HG02571 (cell line): ENCODE results near the gene ABCA10.
"Not testable (repeated sequence)": the region's sequence is repeated elsewhere in the genome, so short reads cannot be mapped to it uniquely, and the experiment has no call there.

Source experiments
- ATAC-seq: cut with Tn5 transposase; IDR thresholded peaks from one replicate; pipeline ENCODE4 v1.9.1; 2021; ENCODE audit warnings: mild to moderate bottlenecking, moderate library complexity; ENCODE audit not compliant: unreplicated experiment

The ABCA10 gene, protein sequence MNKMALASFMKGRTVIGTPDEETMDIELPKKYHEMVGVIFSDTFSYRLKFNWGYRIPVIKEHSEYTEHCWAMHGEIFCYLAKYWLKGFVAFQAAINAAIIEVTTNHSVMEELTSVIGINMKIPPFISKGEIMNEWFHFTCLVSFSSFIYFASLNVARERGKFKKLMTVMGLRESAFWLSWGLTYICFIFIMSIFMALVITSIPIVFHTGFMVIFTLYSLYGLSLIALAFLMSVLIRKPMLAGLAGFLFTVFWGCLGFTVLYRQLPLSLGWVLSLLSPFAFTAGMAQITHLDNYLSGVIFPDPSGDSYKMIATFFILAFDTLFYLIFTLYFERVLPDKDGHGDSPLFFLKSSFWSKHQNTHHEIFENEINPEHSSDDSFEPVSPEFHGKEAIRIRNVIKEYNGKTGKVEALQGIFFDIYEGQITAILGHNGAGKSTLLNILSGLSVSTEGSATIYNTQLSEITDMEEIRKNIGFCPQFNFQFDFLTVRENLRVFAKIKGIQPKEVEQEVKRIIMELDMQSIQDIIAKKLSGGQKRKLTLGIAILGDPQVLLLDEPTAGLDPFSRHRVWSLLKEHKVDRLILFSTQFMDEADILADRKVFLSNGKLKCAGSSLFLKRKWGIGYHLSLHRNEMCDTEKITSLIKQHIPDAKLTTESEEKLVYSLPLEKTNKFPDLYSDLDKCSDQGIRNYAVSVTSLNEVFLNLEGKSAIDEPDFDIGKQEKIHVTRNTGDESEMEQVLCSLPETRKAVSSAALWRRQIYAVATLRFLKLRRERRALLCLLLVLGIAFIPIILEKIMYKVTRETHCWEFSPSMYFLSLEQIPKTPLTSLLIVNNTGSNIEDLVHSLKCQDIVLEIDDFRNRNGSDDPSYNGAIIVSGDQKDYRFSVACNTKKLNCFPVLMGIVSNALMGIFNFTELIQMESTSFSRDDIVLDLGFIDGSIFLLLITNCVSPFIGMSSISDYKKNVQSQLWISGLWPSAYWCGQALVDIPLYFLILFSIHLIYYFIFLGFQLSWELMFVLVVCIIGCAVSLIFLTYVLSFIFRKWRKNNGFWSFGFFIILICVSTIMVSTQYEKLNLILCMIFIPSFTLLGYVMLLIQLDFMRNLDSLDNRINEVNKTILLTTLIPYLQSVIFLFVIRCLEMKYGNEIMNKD (N-terminal part only)

DNA sequence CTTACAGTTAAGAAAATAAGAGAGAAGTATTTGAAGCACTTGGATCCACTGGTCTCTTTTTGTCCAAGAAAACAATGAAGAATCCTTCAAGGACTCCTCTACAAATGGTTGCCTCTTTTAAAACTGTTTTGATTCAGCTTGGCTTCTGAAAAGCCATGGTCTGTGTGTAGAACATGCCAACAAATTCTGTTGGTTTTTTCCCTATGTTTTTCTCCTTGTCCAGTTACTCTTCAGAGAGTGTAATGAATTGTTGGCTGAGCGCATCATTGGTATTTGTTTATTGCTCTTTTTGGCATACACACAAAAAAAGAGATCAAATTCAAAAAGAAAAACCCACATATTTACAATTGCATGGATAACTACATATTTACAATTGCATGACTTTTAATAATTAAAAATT, at the start of gene ABCA10:
ABCA10 (minus strand) TSS at position 249 of the 400 bp plus-strand sequence. CDS start 3,466 bp downstream, outside the sequence.
- ATAC-seq, result no peak

DNA sequence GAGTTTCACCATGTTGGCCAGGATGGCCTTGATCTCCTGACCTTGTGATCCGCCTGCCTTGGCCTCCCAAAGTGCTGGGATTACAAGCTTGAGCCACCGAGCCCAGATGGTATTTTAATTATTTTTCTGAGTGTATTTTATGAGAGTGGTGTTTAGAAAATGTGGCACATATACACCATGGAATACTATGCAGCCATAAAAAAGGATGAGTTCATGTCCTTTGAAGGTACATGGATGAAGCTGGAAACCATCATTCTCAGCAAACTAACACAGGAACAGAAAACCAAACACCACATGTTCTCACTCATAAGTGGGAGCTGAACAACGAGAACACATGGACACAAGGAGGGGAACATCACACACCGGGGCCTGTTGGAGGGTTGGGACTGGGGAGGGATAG, 47.7 kb upstream of the ABCA10 start:
- ATAC-seq, result not testable (repeated sequence)

DNA sequence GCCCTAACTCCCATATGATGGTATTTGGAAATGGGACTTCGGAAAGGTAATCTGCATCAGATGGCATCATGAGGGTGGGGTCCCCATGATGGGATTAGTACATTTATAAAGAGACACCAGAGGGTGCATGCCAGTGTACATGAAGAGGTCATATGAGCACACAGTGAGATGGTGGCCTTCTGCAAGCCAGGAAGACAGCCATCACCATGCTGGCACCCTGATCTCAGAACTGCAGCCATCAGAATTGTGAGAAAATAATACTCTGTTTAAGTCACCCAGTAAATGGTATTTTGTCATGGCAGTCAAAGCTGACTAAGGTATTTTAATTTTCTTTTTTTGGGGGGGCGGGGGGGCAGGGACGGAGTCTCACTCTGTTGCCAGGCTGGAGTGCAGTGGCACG, 47.1 kb upstream of the ABCA10 start:
- no peak for ATAC-seq

DNA sequence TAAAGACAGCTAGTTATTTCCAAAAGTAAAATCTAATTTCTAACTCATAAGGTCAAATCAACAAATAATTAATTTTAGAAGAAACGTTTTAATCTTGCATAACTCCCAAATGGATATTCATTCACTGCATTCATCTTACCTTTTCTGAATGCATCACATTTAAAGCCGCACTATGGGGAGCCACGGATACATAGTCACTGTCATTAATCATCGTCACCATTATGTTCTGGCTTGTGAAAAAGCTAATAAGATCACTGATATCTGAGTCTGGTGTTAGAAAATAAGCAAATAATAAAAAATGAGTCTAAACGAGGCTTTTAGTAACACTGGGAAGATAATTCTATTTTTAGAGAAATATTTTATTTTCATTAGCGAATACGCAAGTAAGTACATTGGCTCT, 42.4 kb upstream of the ABCA10 start:
- no peak for ATAC-seq

DNA sequence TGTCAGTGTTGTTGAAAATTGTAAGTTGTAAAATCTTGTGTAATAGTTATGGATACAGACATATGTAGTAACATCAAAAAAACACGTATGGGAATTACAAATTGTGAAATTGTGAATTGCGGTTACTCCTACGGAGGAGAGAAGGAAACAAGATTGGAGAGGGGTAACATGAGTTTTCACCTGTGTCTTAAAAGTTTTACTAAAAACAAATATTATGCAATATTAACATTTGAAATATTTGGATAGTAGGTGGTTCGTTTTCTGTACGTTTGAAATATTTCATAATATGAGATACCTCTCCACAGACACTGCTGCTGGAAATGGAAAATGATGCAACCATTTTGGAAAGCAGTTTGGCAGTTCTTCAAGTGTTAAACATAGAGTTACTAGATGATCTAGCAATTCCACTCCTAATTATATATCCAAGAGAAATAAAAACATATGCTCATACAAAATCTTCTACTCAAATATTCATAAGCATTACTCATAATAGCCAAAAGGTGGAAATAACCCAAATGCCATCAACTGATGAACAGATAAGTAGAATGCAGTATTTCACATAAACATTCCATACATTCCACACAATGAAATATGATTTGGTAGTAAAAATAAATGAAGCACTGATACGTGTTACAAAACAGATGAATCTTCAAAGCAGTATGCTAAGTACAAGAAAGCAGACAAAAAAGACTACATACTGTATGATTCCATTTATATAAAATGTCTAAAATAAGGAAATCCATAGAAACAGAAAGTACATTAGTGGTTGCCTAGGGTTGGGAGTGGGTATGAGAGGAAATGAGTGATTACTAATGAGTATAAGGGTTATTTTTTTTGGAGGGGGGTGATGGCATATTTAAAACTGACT, 40.7 kb upstream of the ABCA10 start:
- no peak for ATAC-seq

DNA sequence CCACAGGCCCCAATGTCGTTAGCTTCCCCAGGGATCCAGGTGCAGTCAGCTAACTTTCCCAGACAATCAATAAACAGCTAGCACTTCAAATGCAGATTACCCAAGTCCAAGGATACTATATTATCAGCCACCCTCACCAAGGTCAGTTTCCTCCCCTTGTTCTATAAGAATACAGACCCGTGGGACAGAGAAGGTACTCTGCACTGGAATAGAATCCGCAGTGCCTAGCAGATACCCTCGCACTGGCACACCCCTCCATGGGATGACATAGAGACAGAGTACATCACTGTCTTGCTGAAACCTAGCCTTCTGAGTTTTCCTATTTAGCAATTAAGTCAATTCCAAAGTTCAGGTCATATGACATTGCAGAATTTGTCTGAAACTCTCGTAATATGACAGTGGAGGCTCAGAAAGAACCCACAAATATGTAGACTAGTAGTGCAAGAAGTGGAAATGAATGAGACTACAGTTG, 40.0 kb upstream of the ABCA10 start:
- ATAC-seq, result no peak

DNA sequence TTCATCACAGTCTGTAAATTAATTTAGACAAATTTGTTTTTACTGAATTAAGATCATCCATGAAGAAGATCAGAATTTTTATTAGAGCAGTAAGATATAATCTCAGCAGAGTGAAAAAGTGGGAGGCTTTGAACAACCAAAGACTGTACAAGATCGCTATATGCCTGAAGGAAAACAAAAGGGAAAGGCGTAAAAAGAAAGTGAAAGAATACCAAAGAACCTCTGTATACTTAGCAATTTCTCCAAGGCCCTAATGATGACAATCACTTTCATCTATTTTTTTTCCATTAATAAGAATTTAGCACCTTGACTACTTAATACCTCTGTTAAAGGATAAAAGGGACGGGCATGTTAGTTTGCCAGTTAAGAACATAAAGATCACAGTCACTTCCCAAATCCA, 38.6 kb upstream of the ABCA10 start:
- no peak for ATAC-seq

DNA sequence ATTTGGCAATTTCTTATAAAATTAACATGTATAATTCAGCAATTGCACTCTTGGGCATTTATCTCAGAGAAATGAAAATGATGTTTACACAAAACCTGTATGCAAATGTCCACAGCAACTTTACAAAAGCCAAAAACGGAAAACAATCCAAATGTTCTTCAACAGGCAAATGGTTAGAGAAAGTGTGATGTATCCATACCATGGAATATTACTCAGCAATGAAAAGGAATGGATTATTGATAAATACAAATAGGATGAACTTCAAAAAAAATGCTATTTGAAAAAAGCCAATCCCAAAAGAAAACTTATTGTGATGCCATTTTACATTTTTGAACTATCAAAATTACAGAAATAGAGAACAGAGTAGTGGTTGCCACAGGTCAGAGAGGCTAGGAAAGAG, 37.2 kb upstream of the ABCA10 start:
- ATAC-seq, result no peak

DNA sequence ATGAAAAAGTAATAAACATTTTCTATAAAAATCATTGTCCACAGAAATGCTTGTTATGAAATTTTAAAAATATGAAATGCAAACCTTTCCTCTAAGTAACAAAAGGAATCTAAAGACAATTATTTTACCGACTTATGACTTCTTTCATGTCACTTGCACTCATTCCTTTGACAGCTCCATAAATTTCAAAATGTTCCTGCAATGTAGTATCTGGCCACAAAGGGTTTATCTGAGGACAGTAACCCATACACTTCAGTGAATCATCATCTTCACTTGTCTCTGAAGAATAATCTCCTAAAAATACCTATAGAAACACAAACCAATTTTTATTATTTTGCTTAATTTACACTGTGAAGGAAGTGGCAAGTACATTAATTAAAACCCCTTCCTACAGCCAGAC, 25.6 kb upstream of the ABCA10 start:
- no peak for ATAC-seq

DNA sequence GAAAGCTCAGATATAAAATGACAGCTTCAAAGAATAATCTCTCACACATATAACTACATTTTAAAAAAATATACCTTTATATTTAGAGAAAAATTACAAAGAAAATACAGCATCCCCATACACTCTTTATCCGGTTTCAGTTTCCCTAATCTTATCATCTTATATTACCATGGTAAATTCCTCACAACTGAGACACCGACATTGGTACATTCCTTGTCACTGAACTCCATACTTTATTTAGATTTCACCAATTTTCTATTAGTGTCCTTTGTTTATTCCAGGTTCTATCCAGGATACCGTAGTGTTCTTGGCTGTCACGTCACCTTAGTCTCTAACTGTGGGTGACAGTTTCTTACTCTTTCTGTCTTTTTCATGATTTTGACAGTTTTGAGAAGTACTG, 22.0 kb upstream of the ABCA10 start:
- ATAC-seq, result no peak

DNA sequence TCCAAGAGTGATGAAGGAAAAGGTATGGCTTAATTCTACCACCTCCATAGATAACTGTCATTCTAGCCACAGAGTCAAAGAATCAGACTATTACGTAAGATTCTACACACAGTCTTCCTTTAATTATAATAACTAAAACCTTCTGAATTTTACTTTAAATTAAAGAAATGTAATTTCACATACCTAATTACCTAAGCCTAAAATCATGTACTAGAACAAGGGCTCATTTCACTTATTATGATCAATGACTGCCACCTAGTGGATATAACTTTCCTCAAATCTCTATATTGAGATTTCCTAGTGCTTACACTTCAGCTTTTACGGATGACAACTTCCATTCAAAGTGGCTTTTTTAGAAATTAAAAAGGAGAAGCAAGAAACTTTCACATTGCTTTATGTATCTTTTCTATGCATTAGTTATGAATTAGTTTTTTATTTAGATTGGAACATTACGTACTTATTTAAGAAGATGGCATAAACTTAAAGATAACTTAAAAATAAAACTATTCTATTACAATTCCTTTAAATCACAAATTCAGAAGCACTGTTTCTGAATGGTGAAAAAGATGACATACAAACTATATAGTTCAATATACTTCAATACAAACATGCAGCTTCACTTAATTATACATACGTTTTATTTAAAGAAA, 18.2 kb upstream of the ABCA10 start:
- no peak for ATAC-seq

DNA sequence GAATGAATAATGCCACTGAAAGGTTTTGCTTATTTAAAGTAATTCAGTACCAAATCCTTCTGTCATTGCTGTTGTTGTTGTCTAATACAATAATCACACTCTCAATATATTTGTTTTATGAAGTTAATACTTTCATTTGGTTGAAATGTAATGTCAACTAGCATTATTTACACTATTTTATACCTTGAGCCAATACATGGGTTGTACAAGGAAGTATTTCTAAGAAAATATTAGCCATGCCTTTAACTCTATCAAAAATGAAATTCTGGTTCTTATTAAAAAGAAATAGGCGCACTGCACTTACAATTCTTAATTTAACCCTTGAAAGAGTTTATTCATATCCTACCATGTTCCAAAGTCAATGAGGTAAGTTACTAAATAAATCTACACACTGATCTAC, 17.6 kb upstream of the ABCA10 start:
- no peak for ATAC-seq

DNA sequence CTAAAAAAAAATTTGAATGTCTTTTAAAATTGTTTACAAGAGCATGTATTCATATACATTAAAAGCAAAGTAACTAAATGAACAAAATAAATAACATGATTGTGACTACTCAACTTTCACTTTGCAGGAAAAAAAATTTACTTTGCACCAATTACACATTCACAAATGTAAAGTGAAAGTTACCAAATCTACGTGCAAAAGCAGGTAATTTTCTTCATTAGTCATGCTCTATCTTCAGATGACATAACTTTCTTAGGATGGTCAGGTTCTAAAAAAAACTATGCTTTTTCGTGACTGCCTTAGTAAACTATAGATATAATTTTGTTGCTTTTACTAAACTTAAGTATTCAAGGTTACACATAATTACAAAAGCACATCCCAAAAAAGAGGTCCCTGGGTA, 17.0 kb upstream of the ABCA10 start:
- ATAC-seq, result no peak

DNA sequence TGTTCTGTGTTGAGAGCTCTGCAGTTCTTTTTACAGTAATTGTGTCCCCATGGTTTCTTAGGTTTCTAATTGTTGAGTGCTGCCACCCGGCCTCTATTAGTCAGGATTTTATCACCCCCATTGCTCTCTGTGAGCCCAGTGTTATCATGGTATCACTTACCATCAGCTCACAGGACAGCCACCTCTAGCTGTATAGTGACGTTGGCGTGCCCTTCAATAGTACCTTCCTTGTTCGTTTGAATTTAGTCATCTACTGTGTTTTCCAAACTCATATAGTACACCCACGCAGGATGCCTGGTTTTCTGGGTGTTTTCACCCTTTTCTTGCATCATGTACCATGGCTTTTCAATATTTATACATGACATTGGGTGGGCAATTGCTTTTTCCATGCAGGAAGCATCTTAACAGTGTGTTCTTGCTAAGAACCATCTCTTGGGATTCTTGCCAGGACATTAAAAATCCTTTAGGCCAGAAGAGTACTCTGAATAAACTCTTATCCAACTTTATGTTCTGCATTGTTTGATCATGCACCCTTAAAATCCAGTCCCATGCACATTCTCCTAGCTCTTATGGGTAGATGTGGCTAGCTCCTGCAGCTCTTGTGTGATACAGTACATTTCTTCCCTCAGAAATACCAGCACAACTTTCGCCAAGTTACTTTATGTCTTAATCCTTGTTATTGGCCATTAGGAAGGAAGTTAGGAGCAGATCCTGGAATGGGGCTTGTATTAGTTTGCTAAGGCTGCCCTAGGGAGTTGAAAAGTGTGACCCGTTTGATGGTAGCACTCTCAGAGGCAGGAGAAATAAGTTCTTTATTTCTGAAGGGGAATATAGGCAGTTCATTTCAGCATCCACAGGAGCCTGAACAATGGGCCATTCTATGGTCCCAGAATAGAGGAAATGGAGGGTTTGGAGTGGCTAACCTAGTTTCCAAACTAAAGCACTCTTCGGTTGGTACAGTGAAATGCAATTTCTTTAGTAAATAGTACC, 11.3 kb upstream of the ABCA10 start:
- ATAC-seq, result no peak

DNA sequence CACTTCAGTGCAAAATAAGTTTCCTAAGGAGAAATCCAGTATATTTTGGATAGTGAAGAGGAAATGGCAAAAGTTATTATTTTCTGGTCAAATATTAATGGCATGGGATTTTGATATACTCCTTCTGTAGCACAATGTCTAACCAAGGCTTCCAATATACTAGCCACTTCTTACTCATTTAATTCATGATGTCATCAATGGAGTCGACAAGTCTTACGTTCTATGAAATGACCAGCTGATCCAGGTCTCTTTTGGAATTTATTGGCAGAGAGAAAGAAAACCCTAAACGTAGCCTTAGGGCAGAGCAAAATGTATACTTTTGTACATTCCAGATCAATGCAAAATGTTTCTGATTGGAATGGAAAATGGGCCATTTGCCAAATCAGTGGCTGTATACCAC, 8.3 kb upstream of the ABCA10 start:
- no peak for ATAC-seq

DNA sequence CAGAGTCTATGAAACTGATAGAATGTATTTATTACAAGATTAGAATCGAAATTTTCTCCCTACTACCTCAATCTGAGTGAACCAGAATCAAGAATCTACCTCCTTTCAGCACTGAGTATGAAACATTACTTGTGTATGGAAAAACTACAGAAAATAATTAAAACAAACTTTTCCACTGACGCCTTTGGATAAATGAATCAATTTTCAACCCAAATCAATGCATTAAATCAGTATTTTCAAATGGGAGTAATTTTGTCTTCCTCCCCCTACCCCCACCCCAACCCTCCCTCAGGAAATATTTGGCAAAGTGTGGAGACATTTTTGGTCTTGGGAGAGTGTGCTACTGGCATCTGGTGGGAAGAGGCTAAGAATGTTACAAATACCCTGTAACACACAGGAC, 7.8 kb upstream of the ABCA10 start:
- no peak for ATAC-seq

DNA sequence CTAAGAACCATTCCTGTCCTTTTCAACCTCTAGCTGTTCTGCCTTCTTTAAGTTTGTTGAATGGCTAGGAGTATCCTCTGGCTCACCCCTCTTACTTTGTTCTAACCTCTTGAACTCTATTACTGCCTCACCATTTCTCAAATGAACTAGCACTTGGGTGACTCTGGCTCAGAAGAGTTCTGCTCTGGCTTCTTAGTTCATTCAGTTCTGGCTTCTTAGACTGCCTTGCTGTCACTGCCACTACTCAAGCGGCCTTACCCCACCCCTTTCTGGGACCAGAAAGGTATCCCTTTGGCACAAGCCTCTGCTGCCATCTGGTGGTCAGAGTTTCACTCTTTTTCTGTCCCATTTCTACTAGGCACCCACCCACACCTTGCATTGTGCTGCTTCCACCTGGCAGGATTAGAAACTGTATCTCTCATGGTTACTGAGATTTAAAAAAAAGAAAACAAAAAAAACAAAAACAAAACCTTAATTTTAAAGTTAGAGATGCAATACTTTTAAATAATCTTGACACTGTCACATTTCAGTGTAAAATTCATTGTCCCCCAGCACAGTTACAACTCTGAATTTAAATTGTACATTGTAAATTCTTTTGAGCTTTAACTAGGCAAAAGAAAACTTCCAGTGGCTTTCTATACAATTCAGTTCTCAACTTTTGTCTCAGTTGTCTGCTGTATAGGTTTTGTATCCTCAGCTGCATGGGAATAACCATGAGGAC, 6.9 kb upstream of the ABCA10 start:
- ATAC-seq, result peak; percentile 85

DNA sequence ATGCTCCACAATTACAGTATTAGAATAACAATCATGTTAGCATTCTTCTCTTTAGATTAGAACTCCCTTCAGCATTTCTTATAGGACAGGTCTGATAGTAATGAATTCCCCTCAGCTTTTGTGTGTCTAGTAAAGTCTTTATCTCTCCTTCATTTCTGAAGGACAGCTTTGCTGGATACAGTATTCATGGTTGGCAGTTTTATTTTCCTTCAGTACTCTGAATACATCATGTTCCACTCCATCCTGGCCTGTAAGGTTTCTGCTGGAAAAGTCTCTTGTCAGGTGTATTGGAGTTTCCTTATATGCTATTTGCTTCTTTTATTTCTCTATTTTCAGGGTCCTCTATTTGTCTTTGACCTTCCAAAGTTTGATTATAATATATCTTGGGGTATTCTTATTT, 4.0 kb upstream of the ABCA10 start:
- no peak for ATAC-seq
